Transverse colon (tissue), 4 donors: ENCODE measurements around the gene PLXDC2.

ENCODE experiments used
- EP300 ChIP-seq: sonication (generic); formaldehyde crosslinking; IDR thresholded peaks from one replicate; pipeline ENCODE4 v1.6.1; 2017; ENCODE audit warnings: antibody characterized with exemption, low read depth
- POLR2A ChIP-seq: fragments of 450-650 bp; IDR thresholded peaks from one replicate; pipeline ENCODE4 v1.6.1; 2016; ENCODE audit warnings: antibody characterized with exemption, mild to moderate bottlenecking, moderate library complexity
- POLR2AphosphoS5 ChIP-seq, 3 donors: sonication (generic); formaldehyde crosslinking; IDR thresholded peaks; one replicate each; pipeline ENCODE4 v1.6.1; 2016; ENCODE audit warnings: antibody characterized with exemption in 3 of 3
- TF ChIP-seq, protein P1 (sequence below), 5 experiments: fragments of 200-600 bp in 3 of 5; fragments of 450-650 bp in 2 of 5; sonication (generic) in 3 of 5; IDR thresholded peaks; 1 replicate in 2 of 5; 2 replicates in 3 of 5; pipeline ENCODE4 v1.5.1; 2016 to 2017; ENCODE audit warnings: antibody characterized with exemption in 5 of 5, inconsistent platforms in 3 of 5, mild to moderate bottlenecking in 2 of 5, moderate library complexity in 1 of 5

DNA sequence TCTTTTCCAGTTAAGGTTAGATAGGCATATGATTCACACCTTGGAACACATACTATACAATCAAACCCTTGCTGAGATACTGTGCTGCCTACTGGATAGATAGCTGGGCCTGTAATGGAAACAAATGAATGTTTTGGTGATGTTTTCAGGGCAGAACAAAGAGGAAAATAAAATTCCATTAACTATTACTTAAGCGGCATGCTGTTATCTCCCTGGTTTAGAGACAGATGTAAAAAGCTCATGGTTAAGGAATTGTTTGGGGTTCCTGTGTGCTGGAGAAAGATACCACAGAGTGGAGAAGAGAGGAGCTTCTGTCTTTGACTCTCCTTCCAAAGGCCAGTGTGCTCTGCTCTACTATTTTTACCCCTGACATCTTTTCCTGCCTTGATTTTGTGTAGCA is 341.1 kb downstream of the PLXDC2 start:
- no peak for TF ChIP-seq POLR2A
- TF ChIP-seq, protein P1, sequence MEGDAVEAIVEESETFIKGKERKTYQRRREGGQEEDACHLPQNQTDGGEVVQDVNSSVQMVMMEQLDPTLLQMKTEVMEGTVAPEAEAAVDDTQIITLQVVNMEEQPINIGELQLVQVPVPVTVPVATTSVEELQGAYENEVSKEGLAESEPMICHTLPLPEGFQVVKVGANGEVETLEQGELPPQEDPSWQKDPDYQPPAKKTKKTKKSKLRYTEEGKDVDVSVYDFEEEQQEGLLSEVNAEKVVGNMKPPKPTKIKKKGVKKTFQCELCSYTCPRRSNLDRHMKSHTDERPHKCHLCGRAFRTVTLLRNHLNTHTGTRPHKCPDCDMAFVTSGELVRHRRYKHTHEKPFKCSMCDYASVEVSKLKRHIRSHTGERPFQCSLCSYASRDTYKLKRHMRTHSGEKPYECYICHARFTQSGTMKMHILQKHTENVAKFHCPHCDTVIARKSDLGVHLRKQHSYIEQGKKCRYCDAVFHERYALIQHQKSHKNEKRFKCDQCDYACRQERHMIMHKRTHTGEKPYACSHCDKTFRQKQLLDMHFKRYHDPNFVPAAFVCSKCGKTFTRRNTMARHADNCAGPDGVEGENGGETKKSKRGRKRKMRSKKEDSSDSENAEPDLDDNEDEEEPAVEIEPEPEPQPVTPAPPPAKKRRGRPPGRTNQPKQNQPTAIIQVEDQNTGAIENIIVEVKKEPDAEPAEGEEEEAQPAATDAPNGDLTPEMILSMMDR (IDR thresholded peaks at IDR 0.05): no peak
- TF ChIP-seq POLR2AphosphoS5 (IDR thresholded peaks at IDR 0.05): no peak
- TF ChIP-seq EP300: no peak
